GM12801 (cell line): Measurements from ENCODE around the gene ADAMTS14.

Source experiments
- CTCF ChIP-seq: IDR thresholded peaks from one replicate; pipeline ENCODE4 v1.5.1; 2011; ENCODE audit warnings: control low read depth; ENCODE audit not compliant: insufficient read length; ENCODE audit errors: extremely low read depth

Gene ADAMTS14

GRCh38 chr10:70714245-70714644 is 41.9 kb downstream of the ADAMTS14 start:
- no peak for TF ChIP-seq CTCF

GRCh38 chr10:70714951-70715350 is 42.6 kb downstream of the ADAMTS14 start:
- no peak for TF ChIP-seq CTCF

DNA sequence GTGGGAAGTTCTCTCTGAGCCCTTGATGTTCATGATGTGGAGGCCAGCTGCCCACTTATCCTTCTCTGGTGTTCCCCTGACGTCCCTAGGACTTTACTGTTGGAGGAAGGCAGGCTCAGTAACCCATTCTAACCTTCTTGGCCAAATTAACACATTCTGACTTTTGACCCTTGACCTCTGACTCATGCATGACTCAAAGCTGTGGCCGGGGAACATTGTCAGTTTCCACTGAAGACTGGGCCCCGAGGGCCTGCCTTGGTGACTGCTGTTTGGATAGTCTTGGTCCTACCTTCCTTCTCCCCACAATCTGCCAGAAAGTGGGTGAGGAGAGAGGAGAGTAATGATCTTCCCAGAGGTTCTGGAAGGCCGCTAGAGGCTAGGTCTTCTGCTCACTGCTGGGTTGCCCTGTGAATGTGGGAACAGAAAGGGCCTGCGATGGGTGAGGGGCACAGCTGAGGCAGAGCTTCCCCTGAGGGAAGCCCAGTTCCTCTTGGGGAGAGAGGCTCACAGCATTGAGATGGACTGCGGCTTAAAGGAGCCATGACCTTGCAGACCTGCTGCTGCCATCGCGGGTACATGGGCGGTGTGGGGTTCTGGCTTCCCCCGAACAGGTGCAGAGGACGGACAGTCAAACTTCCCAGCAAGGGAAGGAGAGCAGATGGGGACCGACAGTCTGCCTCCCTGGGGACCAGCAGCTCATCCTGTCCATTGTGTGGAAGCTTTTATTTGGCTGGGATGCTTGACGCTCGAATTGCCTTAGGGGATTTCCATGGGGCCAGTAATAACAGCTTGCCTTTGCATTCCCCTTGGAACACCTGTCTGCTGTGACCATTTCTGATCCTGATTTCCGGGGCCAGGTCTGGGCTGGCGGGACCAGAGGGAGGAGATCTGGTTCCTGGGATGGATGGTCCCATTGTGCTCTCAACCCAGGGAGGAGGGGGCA is 43.8 kb downstream of the ADAMTS14 start:
- no peak for TF ChIP-seq CTCF

DNA sequence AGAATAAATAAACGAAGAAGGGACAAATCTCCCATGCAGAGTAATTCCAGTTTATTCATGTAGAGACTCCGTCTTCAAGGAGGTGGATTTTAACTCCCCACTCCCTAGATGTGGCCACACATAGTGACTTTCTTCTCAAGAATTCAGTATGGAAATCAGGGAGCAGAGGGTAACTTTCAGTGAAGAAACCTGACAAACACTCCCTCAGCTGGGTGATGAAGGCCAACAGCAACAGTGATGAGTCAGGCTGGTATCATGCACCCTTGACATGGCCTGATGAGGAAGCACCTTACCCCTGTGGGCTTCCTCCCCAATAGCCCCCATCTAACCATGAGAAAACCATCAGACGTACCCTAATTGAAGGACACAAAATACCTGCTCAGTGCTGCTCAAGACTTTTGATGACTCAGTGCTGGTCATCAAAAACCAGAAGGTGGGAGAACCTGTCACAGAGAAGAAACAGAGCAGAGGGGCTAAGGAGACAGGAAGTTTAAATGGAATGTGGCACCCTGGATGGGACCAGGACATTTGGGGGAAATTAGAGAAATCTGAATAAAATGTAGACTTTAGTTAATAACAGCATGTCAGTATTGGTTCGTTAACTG is 50.6 kb downstream of the ADAMTS14 start:
- no peak for TF ChIP-seq CTCF

GRCh38 chr10:70723771-70724170 is 51.5 kb downstream of the ADAMTS14 start:
- TF ChIP-seq CTCF: no peak

- TF ChIP-seq CTCF: no peak
Measured at GRCh38 chr10:70726909-70727495, 54.7 kb downstream of the ADAMTS14 start.

DNA sequence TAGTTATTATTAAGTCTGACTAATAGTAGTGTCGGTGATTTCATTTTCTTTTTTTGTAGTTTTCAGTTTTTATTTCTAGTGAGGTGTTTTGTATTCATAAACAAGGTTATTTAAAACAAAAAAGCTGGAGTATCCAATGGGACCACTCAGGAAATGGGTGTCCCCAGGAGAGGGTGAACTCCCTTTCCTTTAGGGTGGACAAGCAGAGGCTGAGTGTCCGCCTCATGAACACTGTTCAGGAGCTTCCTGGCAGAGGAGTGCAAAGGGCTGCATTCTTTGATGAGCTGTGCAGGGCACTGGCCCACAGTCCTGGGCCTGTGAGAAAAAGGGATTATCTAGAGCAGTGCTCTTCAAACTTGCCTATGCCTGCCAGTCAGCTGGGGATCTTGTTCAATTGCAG is 56.0 kb downstream of the ADAMTS14 start:
- TF ChIP-seq CTCF: no peak
